ENCODE measurements around the gene MCUB.

DNA sequence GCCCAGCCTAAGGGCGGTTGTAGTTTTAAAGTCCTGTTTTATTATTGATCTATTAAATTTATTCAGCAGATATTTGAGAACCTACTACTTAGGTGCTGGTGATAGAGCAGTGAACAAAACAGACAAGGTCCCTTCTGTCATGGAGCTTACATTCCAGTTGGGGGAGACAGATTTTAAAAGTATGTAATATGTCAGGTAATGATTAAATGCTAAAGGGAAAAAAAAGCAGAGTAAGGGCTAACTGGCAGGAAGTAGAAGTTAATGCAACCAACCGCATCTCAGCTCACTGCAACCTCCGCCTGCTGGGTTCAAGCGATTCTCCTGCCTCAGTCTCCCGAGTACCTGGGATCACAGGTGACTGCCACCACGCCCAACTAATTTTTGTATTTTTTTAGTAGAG is 7.8 kb upstream of the MCUB start:
- TF ChIP-seq, protein P1, sequence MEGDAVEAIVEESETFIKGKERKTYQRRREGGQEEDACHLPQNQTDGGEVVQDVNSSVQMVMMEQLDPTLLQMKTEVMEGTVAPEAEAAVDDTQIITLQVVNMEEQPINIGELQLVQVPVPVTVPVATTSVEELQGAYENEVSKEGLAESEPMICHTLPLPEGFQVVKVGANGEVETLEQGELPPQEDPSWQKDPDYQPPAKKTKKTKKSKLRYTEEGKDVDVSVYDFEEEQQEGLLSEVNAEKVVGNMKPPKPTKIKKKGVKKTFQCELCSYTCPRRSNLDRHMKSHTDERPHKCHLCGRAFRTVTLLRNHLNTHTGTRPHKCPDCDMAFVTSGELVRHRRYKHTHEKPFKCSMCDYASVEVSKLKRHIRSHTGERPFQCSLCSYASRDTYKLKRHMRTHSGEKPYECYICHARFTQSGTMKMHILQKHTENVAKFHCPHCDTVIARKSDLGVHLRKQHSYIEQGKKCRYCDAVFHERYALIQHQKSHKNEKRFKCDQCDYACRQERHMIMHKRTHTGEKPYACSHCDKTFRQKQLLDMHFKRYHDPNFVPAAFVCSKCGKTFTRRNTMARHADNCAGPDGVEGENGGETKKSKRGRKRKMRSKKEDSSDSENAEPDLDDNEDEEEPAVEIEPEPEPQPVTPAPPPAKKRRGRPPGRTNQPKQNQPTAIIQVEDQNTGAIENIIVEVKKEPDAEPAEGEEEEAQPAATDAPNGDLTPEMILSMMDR (tag by site-specific recombination; IDR thresholded peaks at IDR 0.05): no peak
- TF ChIP-seq TCF7L2 (IDR thresholded peaks at IDR 0.05; ENCODE audit: borderline replicate concordance, low read depth, low read length) (no peak), ZNF37A (tag by site-specific recombination; IDR thresholded peaks at IDR 0.05) (no peak), ZNF530 (tag by site-specific recombination; IDR thresholded peaks at IDR 0.05; ENCODE audit: low read depth) (no peak), ZNF157 (tag by site-specific recombination; IDR thresholded peaks at IDR 0.05) (no peak), ZNF114 (tag by site-specific recombination; IDR thresholded peaks at IDR 0.05) (no peak), TRIM28 (IDR thresholded peaks at IDR 0.05; ENCODE audit: borderline replicate concordance, low read length) (no peak)
- TF ChIP-seq, protein P2, sequence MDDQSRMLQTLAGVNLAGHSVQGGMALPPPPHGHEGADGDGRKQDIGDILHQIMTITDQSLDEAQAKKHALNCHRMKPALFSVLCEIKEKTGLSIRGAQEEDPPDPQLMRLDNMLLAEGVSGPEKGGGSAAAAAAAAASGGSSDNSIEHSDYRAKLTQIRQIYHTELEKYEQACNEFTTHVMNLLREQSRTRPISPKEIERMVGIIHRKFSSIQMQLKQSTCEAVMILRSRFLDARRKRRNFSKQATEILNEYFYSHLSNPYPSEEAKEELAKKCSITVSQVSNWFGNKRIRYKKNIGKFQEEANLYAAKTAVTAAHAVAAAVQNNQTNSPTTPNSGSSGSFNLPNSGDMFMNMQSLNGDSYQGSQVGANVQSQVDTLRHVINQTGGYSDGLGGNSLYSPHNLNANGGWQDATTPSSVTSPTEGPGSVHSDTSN (CRISPR knock-in tag; IDR thresholded peaks at IDR 0.05): no peak
